Measurements from ENCODE around the gene KLK6. TPM values are rescaled to one million over a fixed set of nuclear protein-coding genes. Genes with fewer than 3 reads are reported as not detected.

KLK6 gene
- total RNA-seq, 2 donors from 2014 or later: 1.8 TPM; not detected in 1

DNA sequence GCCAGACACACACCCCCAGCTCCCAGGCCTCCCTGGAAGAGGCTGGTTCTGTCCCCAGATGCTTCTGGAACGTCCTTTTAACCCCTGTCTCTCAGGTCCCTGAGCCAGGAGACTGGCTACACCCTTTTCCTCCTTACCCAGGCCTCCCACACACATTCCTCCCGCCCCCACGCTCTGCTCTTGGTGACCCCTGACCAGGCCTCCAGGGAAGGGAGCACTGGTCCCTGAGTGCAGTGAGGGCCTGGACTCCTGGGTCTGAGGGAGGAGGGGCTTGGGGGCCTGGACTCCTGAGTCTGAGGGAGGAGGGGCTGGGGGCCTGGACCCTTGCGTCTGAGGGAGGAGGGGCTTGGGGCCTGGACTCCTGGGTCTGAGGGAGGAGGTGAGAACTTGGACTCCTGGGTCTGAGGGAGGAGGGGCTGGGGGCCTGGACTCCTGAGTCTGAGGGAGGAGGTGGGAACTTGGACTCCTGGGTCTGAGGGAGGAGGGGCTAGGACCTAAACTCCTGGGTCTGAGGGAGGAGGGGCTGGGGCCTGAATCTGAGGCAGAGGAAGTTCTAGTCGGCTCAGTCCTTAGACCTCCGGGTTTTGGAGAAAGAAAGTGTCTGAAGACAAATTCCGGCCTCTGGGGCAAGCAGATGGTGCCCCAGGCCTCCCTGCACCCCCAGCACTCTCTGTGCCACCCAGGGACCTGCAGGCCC, 527 bp downstream of the KLK6 start:
- Histone ChIP-seq H3K4me3 (no peak overlapping the region), H3K36me3 (no peaks in the 10 kb centered on the region), H3K27me3 (replicated peaks; ENCODE audit: insufficient read depth) (peaks cover 2% of the 10 kb centered on the region), H3K9me3 (no peaks in the 10 kb centered on the region), H3K4me1 (replicated peaks) (no peaks in the 10 kb centered on the region), H3K27ac (no peak overlapping the region)
- TF ChIP-seq, protein P1, sequence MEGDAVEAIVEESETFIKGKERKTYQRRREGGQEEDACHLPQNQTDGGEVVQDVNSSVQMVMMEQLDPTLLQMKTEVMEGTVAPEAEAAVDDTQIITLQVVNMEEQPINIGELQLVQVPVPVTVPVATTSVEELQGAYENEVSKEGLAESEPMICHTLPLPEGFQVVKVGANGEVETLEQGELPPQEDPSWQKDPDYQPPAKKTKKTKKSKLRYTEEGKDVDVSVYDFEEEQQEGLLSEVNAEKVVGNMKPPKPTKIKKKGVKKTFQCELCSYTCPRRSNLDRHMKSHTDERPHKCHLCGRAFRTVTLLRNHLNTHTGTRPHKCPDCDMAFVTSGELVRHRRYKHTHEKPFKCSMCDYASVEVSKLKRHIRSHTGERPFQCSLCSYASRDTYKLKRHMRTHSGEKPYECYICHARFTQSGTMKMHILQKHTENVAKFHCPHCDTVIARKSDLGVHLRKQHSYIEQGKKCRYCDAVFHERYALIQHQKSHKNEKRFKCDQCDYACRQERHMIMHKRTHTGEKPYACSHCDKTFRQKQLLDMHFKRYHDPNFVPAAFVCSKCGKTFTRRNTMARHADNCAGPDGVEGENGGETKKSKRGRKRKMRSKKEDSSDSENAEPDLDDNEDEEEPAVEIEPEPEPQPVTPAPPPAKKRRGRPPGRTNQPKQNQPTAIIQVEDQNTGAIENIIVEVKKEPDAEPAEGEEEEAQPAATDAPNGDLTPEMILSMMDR (IDR thresholded peaks at IDR 0.05): no peak
- TF ChIP-seq POLR2AphosphoS5 (IDR thresholded peaks at IDR 0.05): no peak
- no peak for TF ChIP-seq POLR2A (IDR thresholded peaks at IDR 0.05)
- no peak for DNase-seq (ENCODE audit: low spot score)
- intact Hi-C loops (cut with DNase I): no loop called here
- 44% methylated on average over 7 of the region's 7 CpGs for WGBS

DNA sequence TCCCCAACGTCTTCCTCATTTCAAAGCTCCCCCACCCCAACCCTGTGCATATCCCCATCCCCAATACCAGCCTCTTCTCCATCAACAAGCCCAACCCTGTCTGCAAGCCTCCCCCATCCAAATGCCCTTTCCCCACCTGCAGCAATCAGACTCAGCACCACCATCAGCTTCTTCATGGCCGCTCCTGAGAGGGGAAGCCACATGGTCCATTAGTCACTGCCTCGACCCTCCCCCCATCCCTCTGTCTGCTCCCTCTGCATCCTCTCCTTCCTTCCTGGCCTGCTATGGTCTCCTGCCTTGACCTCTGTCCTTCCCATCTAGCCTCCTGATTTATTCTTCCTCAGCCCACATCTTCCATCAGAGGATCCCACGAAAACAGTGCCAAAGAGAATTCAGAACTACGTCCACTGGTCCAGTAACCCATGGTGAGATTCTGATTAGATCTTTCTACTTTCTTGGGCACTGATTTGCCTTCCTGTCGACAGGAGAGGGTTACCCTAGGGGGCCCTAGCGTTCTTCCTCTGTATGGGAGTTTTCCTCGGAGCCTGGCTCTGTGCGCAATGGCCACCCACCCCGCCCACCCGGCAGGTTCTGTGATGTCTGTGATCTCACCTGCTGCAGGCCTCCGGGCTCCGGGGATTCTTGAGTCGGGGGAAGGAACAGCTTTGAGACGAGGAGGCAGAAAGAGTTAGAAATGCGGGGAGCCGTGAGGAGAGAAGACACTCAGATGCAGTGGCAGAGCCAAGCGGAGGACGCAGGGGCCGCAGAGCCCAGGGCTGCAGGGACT, 1.3 kb downstream of the KLK6 start:
- H3K4me3 ChIP-seq: no peak overlapping the region

DNA sequence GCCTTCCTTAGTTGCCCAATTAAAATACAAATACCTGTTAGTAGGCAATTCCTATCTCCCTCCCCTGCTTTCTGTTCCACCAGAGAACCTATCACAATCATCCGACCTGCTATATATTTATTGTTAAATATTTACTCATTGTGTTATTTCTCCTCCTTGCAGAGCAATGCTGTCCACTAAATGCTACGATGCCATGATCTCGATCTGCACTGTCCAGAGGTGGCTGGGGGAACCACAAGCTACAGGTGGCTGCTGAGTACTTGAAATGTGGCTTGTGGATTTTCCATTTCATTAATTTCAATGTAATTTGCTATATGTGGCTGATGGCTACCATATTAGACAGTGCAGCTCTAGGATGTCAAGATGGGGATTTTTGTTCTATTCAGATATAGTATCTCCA, 5.1 kb downstream of the KLK6 start:
- no peaks in the 10 kb centered on the region for H3K4me1 ChIP-seq (replicated peaks)
- H3K9me3 ChIP-seq: no peaks in the 10 kb centered on the region
- no peak overlapping the region for H3K27ac ChIP-seq
- H3K4me3 ChIP-seq: no peak overlapping the region
- no peaks in the 10 kb centered on the region for H3K36me3 ChIP-seq
- intact Hi-C loops (cut with DNase I): no loop called here
- TF ChIP-seq, protein P1 (IDR thresholded peaks at IDR 0.05): no peak
- TF ChIP-seq POLR2AphosphoS5 (IDR thresholded peaks at IDR 0.05): no peak
- no peak for TF ChIP-seq POLR2A (IDR thresholded peaks at IDR 0.05)
- H3K27me3 ChIP-seq (replicated peaks; ENCODE audit: insufficient read depth): peaks cover 2% of the 10 kb centered on the region
- no peak for DNase-seq (ENCODE audit: low spot score)
- 67% methylated on average over 3 of the region's 3 CpGs for WGBS

More for the DNA sequence above, 1.3 kb downstream of the KLK6 start:
- DNase-seq (ENCODE audit: low spot score): no peak
- H3K4me1 ChIP-seq (replicated peaks): no peaks in the 10 kb centered on the region
- no peaks in the 10 kb centered on the region for H3K36me3 ChIP-seq
- no peaks in the 10 kb centered on the region for H3K9me3 ChIP-seq
- 53% methylated on average over 20 of the region's 20 CpGs for WGBS
- TF ChIP-seq, protein P1 (IDR thresholded peaks at IDR 0.05): no peak
- TF ChIP-seq POLR2AphosphoS5 (IDR thresholded peaks at IDR 0.05): no peak
- no peak for TF ChIP-seq POLR2A (IDR thresholded peaks at IDR 0.05)
- intact Hi-C loops (cut with DNase I): no loop called here
- H3K27me3 ChIP-seq (replicated peaks; ENCODE audit: insufficient read depth): peaks cover 2% of the 10 kb centered on the region
- H3K27ac ChIP-seq: no peak overlapping the region

DNA sequence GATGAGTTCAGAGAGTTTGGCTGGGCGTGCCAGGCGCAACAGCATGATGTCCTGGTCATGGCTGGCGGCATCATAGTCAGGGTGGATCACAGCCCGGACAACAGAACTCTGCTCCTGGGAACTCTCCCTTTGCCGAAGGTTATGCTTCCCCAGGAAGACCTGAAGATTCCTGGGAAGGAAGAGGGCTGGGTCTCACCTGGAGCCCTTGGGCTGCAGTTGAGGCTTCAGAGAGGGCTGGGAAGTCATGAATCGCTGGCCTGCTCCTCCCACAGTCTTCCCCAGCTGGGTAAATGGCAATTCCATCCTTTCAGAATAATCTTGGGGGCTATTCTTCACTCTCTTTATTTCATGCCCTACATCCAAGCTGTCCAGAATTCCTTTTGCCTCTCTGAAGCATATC, 6.0 kb downstream of the KLK6 start:
- no peaks in the 10 kb centered on the region for H3K4me1 ChIP-seq (replicated peaks)
- TF ChIP-seq, protein P1 (IDR thresholded peaks at IDR 0.05): no peak
- TF ChIP-seq POLR2AphosphoS5 (IDR thresholded peaks at IDR 0.05) (no peak), POLR2A (IDR thresholded peaks at IDR 0.05) (no peak)
- H3K36me3 ChIP-seq: no peaks in the 10 kb centered on the region
- 93% methylated on average over 6 of the region's 6 CpGs for WGBS
- no peaks in the 10 kb centered on the region for H3K9me3 ChIP-seq
- H3K27ac ChIP-seq: no peak overlapping the region
- no peaks in the 10 kb centered on the region for H3K27me3 ChIP-seq (replicated peaks; ENCODE audit: insufficient read depth)
- H3K4me3 ChIP-seq: no peak overlapping the region
- intact Hi-C loops (cut with DNase I): no loop called here
- no peak for DNase-seq (ENCODE audit: low spot score)
